Mesodermal cell (in vitro differentiated cells): Measurements from ENCODE around the gene GNAI1.

Source experiments
- H3K27ac ChIP-seq: 2 replicates; pipeline ENCODE4 v1.7.0; 2013; ENCODE audit warnings: mild to moderate bottlenecking, low read depth, low read length, moderate library complexity; ENCODE audit not compliant: severe bottlenecking
- H3K36me3 ChIP-seq: 2 replicates; pipeline ENCODE4 v1.7.1; 2013; ENCODE audit warnings: mild to moderate bottlenecking, low read length, moderate library complexity; ENCODE audit not compliant: control insufficient read depth, insufficient read depth
- H3K4me1 ChIP-seq: one replicate; pipeline ENCODE4 v1.7.1; 2013; ENCODE audit warnings: mild to moderate bottlenecking, low read length; ENCODE audit not compliant: insufficient read depth, control insufficient read depth, poor library complexity, severe bottlenecking
- H3K4me3 ChIP-seq: 2 replicates; pipeline ENCODE4 v1.7.0; 2013; ENCODE audit warnings: low read length, control low read depth, mild to moderate bottlenecking; ENCODE audit not compliant: insufficient read depth, poor library complexity, severe bottlenecking; ENCODE audit errors: extremely low read depth
- H3K9me3 ChIP-seq: 2 replicates; pipeline ENCODE4 v1.7.1; 2013; ENCODE audit warnings: mild to moderate bottlenecking, low read length, moderate library complexity; ENCODE audit not compliant: control insufficient read depth
- WGBS, 2 experiments: methylation state at CpG; one replicate each; pipeline ENCODE4 v1.1.5; 2013; ENCODE audit warnings: missing lambda C conversion rate in 2 of 2; ENCODE audit not compliant: insufficient coverage in 2 of 2; 5-methylcytosine and 5-hydroxymethylcytosine counted together

The GNAI1 gene

GRCh38 chr7:80186721-80187120, 52.1 kb downstream of the GNAI1 start:
- Histone ChIP-seq H3K4me3 (no peak overlapping the region), H3K36me3 (peaks cover 4% of the 10 kb centered on the region), H3K4me1 (peaks cover 3% of the 10 kb centered on the region), H3K27ac (no peak overlapping the region), H3K9me3 (no peaks in the 10 kb centered on the region)

- peaks cover 4% of the 10 kb centered on the region for H3K36me3 ChIP-seq
- no peak overlapping the region for H3K27ac ChIP-seq
- H3K4me1 ChIP-seq: peaks cover 3% of the 10 kb centered on the region
- H3K9me3 ChIP-seq: no peaks in the 10 kb centered on the region
- H3K4me3 ChIP-seq: no peak overlapping the region
- 55 to 80% methylated on average over 1 of the region's 1 CpG for WGBS, 2 experiments
These were observed 52.6 kb downstream of the GNAI1 start for GRCh38 chr7:80187279-80187678.

DNA sequence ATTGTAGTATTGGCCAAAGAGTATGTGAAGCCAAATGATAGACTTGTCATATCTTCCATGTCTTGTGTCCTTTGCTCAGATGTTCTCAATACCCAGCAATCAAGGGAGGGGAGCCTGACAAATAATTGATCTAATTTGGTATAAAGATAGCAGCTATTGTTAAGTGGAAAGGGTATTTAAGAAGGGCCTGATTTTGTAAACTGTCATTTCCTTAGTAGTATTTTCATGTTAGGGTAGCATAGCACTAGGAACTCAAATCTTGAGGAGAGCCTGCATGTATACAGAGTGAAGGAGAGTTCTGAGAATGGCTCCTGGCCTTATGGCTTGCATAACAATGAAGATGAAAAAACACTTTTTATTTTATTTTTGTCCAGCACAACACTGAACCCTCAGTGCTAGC, 53.1 kb downstream of the GNAI1 start:
- Histone ChIP-seq H3K36me3 (peaks cover 4% of the 10 kb centered on the region), H3K4me3 (no peak overlapping the region), H3K9me3 (no peaks in the 10 kb centered on the region), H3K27ac (no peak overlapping the region), H3K4me1 (peaks cover under 1% of the 10 kb centered on the region)

DNA sequence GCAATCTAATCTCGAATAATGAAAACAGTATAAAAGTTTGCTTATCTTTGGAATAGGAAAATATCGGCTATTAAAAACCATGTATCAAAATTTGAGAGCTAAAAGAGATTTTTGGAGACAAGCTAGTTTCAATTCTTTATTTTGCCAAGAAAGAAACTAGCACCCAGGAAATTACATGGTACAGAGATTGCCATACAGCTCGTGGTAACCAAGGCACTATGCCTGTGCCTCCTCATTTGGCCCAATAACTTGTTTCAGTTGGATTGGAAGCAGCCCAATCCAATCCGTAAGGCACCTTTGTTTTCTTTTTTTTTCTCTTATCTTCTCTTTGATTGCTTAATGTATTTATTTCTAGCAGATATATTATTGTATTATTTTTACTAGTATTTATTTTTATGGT, 55.0 kb downstream of the GNAI1 start:
- no peak overlapping the region for H3K27ac ChIP-seq
- 83 to 100% methylated on average over 1 to 3 of the region's 4 CpGs for WGBS, 2 experiments
- no peak overlapping the region for H3K4me3 ChIP-seq
- H3K36me3 ChIP-seq: peaks cover 4% of the 10 kb centered on the region
- H3K4me1 ChIP-seq: no peaks in the 10 kb centered on the region
- no peaks in the 10 kb centered on the region for H3K9me3 ChIP-seq

DNA sequence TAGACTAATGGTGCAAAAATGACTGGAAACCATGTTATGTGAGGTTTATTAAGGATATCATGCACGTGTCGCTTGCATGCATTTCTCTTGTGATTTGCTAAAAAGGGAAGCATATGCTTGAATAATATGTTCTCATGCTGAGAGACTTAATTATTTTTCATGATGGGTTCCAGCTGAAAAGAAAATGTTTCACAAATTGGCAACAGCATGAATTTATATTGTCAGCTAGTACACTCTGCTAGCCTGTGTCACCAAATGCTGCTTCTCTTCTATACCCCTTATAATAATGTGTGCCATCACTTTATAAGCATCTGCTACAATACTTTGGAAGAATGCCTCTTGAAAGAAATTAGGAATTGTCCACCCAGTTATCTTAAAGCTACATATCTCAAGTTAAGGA, 63.0 kb downstream of the GNAI1 start:
- H3K4me3 ChIP-seq: no peak overlapping the region
- H3K9me3 ChIP-seq: no peaks in the 10 kb centered on the region
- H3K4me1 ChIP-seq: no peaks in the 10 kb centered on the region
- 82 to 100% methylated on average over 1 to 2 of the region's 2 CpGs for WGBS, 2 experiments
- no peak overlapping the region for H3K27ac ChIP-seq
- peaks cover 13% of the 10 kb centered on the region for H3K36me3 ChIP-seq

DNA sequence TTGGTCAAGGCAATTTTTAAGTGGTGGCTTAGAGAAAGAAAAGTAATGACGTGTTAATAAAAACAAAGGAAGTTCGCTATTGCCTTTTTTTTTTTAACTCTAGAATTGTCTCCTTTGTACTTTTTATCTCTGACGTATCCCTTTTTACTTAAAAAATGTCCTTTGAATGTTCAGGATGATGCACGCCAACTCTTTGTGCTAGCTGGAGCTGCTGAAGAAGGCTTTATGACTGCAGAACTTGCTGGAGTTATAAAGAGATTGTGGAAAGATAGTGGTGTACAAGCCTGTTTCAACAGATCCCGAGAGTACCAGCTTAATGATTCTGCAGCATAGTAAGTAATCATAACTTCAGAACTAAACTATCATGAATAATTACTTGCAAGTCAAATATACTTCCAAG, 64.4 kb downstream of the GNAI1 start:
- peaks cover 13% of the 10 kb centered on the region for H3K36me3 ChIP-seq

GRCh38 chr7:80204454-80204853, 69.8 kb downstream of the GNAI1 start:
- H3K9me3 ChIP-seq: no peaks in the 10 kb centered on the region
- no peaks in the 10 kb centered on the region for H3K4me1 ChIP-seq
- H3K4me3 ChIP-seq: no peak overlapping the region
- 91% methylated on average over 1 of the region's 3 CpGs; no CpG with 5 or more reads in 1 of the 2 experiments for WGBS, 2 experiments
- H3K36me3 ChIP-seq: peaks cover 18% of the 10 kb centered on the region
- H3K27ac ChIP-seq: no peak overlapping the region

More for the DNA sequence above, 64.4 kb downstream of the GNAI1 start:
- WGBS, 2 experiments: 100% methylated on average over 1 of the region's 5 CpGs; no CpG with 5 or more reads in 1 of the 2 experiments
- Histone ChIP-seq H3K4me3 (no peak overlapping the region), H3K27ac (no peak overlapping the region), H3K9me3 (no peaks in the 10 kb centered on the region), H3K4me1 (no peaks in the 10 kb centered on the region)

GRCh38 chr7:80204919-80205318, 70.3 kb downstream of the GNAI1 start:
- no peaks in the 10 kb centered on the region for H3K9me3 ChIP-seq
- no peak overlapping the region for H3K27ac ChIP-seq
- no peaks in the 10 kb centered on the region for H3K4me1 ChIP-seq
- H3K4me3 ChIP-seq: no peak overlapping the region
- peaks cover 16% of the 10 kb centered on the region for H3K36me3 ChIP-seq
- no CpG with 5 or more reads among the region's 1 CpG for WGBS, 2 experiments

- Histone ChIP-seq H3K4me1 (no peaks in the 10 kb centered on the region), H3K9me3 (no peaks in the 10 kb centered on the region), H3K27ac (no peak overlapping the region), H3K4me3 (no peak overlapping the region), H3K36me3 (peaks cover 15% of the 10 kb centered on the region)
- WGBS, 2 experiments: no CpG with 5 or more reads among the region's 2 CpGs
These were observed 72.1 kb downstream of the GNAI1 start for GRCh38 chr7:80206763-80207162.

DNA sequence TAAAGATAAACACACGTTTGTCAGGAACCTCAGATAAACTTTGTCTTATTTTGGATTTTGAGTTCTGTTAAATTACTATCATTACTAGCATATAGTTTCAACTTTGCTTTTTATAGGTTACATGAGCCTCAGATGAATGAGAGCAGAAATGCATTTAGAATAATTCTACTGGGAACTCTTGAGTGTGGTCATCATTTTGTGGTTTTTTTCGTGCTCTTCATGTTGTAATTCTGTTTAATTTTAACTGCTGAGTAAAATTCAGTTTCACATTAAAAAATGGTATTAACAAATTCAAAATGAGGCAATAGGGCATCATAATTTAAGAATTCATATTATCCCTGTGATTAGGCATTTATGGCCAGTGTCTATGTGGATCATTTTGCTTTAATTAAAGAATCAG, 72.9 kb downstream of the GNAI1 start:
- no peaks in the 10 kb centered on the region for H3K4me1 ChIP-seq
- H3K27ac ChIP-seq: no peak overlapping the region
- WGBS, 2 experiments: no CpG with 5 or more reads among the region's 2 CpGs
- H3K9me3 ChIP-seq: no peaks in the 10 kb centered on the region
- no peak overlapping the region for H3K4me3 ChIP-seq
- peaks cover 22% of the 10 kb centered on the region for H3K36me3 ChIP-seq

GRCh38 chr7:80208700-80209099, 74.1 kb downstream of the GNAI1 start:
- Histone ChIP-seq H3K27ac (no peak overlapping the region), H3K4me3 (no peak overlapping the region), H3K9me3 (no peaks in the 10 kb centered on the region), H3K4me1 (no peaks in the 10 kb centered on the region), H3K36me3 (peaks cover 30% of the 10 kb centered on the region)
- WGBS, 2 experiments: 88 to 100% methylated on average over 1 of the region's 2 CpGs

DNA sequence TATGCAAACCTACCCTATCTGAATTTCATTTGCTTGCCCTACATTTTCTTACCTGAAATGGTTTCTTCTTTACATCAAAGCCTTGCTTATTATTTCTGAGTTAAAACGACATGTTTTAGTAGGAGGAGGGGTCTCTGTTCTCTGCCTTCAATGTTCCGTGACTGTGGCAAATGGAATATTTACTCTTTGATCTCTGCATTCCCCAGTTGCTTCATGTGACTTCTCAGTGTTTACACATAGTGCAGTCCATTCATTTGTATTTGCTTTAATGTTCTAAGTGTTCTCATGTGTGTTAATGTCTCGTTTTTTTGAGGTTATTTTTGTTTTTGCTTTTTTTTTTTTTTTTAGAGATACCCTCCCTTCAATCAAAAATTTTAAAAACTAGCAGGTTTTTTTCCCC, 75.8 kb downstream of the GNAI1 start:
- H3K4me3 ChIP-seq: no peak overlapping the region
- H3K36me3 ChIP-seq: peaks cover 38% of the 10 kb centered on the region
- no CpG with 5 or more reads among the region's 3 CpGs for WGBS, 2 experiments
- H3K4me1 ChIP-seq: no peaks in the 10 kb centered on the region
- no peaks in the 10 kb centered on the region for H3K9me3 ChIP-seq
- H3K27ac ChIP-seq: no peak overlapping the region
